GM12892 (cell line): ENCODE results near the gene CYP19A1.
A peak's percentile ranks its signal among the peaks of the same experiment; 100 is the strongest.

Experiments used
- DNase-seq: peaks from one replicate; pipeline ENCODE4 v3.0.0; 2011; ENCODE audit not compliant: insufficient read length
- FAIRE-seq: peaks from 2 replicates; lab custom pipeline; 2011; peaks lifted over from hg19 to GRCh38; lab: Jason Lieb, UNC
- POLR2A ChIP-seq: IDR thresholded peaks from 2 replicates; pipeline ENCODE4 v1.6.1; 2011; ENCODE audit warnings: low read depth, low read length, control low read depth
- POLR2AphosphoS5 ChIP-seq: IDR thresholded peaks from 2 replicates; pipeline ENCODE4 v1.6.1; 2011; ENCODE audit warnings: low read depth, low read length, control low read depth
- TAF1 ChIP-seq: IDR thresholded peaks from 2 replicates; pipeline ENCODE4 v1.6.1; 2011; ENCODE audit warnings: low read depth, mild to moderate bottlenecking, control low read depth, low read length, borderline replicate concordance

The CYP19A1 gene

DNA sequence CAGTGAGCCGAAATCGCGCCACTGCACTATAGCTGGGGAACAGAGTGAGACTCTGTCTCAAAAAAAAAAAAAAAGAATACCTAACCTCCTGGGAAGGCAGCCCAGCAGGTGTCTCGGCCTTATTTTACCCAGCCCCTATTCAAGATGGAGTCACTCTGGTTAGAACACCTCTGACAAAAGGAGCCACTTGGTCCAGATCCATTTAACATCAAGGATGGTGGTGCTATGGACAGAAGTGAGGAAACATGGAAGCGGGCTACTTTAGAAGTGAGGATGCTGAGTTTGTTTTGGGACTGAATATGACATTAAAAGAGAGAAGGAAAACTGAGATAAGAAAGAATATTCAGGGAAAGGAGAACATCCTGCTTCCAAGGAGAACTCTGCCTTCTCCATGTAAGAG is 17.8 kb upstream of the CYP19A1 start:
- FAIRE-seq (no peak), DNase-seq (no peak)
- no peak for TF ChIP-seq POLR2A
- TF ChIP-seq POLR2AphosphoS5 = no peak
- no peak for TF ChIP-seq TAF1

DNA sequence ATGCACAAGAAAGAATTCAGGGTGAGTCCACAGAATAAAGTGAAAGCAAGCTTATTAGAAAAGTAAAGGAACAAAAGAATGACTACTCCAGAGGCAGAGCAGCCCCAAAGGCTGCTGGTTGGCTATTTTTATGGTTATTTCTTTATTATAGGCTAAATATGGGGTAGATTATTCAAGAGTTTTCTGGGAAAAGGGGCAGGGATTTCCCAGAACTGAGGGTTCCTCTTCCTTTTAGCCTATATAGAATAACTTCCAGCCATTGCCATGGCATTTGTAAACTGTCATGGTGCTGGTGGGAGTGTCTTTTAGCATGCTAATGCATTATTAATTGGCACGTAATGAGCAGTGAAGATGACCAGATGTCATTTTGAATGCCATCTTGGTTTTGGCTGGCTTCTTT is 16.7 kb upstream of the CYP19A1 start:
- no peak for TF ChIP-seq POLR2A
- no peak for TF ChIP-seq TAF1
- TF ChIP-seq POLR2AphosphoS5 = no peak
- FAIRE-seq (no peak), DNase-seq (no peak)

DNA sequence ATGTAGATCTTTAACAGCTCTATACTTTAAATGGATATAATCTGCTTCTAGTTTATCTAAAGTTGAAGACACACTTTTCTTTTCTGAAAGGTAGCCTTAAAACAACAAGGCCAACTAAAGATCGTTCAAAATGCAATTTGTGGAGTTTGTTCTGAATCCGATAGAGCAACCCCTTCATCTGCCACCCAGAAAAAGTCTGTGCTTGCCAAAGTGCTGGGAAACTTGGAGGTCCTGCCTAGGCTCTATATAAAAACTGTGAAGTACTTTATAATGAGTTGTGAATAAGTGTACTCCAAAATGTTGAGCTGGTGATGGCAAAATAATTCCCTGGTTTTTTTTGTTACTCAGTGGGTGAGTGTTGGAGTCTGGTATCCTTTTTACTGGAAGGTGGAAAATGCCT is 15.6 kb upstream of the CYP19A1 start:
- FAIRE-seq (no peak), DNase-seq (no peak)
- TF ChIP-seq POLR2A (no peak), POLR2AphosphoS5 (no peak), TAF1 (no peak)

DNA sequence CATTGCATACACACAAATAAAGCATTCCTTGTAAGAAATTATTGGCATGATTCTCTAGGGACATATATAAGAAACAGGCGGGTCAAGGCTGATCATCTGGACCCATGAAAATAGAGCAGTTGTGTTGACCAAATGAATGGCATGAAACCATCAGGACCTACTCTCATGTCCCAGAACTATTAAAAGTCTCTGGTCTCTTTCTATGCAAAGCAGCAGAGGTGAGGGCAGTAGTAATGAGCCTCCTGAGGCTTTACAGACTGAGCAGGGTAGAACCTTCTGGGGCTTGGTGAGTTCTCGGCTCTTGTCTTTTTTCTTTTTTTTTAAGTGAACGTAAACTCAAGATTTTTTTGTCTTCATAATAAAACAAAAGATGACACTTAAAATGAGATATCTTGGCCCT is 12.3 kb upstream of the CYP19A1 start:
- DNase-seq (no peak), FAIRE-seq (no peak)
- TF ChIP-seq POLR2AphosphoS5 = no peak
- no peak for TF ChIP-seq TAF1
- no peak for TF ChIP-seq POLR2A

- FAIRE-seq (no peak), DNase-seq (no peak)
- TF ChIP-seq TAF1 = no peak
- no peak for TF ChIP-seq POLR2A
- no peak for TF ChIP-seq POLR2AphosphoS5
These were observed 10.9 kb upstream of the CYP19A1 start for GRCh38 chr15:51349156-51349844.

DNA sequence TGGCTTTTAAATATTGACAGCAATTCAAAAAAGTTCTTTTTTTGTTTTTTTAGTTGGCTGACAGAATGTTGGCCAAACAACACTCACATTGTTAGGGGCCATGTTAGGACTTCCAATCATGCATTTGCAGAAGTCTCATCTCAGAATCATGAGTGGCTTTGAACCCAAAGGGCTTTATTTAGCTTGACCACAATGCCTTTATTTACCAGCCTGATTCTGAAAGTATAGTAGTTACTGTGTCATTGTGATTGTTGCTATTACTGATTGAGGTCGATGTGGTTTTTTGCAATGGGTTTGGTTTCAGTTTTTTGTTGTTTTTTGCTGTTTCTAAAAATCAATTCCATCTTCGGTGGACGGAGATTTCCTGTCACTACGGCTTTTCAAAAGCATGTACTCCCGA is 10.3 kb upstream of the CYP19A1 start:
- TF ChIP-seq POLR2AphosphoS5 (no peak), TAF1 (no peak), POLR2A (no peak)
- FAIRE-seq (peak; percentile 94), DNase-seq (peak; percentile 25)

- TF ChIP-seq TAF1 = no peak
- TF ChIP-seq POLR2AphosphoS5 = no peak
- no peak for TF ChIP-seq POLR2A
- no peak for DNase-seq
- FAIRE-seq = no peak
These were observed 7.7 kb upstream of the CYP19A1 start for GRCh38 chr15:51346136-51346535.

DNA sequence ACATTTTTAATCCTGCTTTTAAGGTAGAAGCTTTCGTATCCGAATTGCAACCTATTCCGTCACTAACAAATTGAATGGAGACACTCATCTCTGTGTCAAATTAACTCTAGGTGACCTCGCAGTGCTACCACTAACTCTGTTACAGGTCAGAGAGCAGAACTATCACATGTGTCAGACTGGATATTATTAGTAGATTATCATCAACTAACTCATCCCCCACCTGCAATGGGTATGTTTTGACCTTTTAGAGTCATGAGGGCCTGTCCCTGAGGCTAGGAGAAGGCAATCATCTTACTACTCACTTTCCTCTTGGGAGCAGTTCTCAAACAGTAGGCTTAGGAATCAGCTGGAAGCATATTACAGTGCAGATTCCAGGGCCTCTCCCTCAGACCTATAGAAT is 5.1 kb upstream of the CYP19A1 start:
- DNase-seq = no peak
- no peak for FAIRE-seq
- TF ChIP-seq TAF1 (no peak), POLR2A (no peak), POLR2AphosphoS5 (no peak)

GRCh38 chr15:51342227-51342999 is 4.0 kb upstream of the CYP19A1 start:
- no peak for TF ChIP-seq POLR2A
- TF ChIP-seq POLR2AphosphoS5 = no peak
- no peak for FAIRE-seq
- DNase-seq = no peak

- DNase-seq (no peak), FAIRE-seq (no peak)
- TF ChIP-seq POLR2AphosphoS5 = no peak
- TF ChIP-seq TAF1 = no peak
- TF ChIP-seq POLR2A = no peak
These were observed 3.2 kb upstream of the CYP19A1 start, which contains the start of gene GLDN for GRCh38 chr15:51341366-51342226. TSS of gene GLDN (plus strand) at chr15:51341655. CDS start at chr15:51341685, 30 bp downstream.
